22Rv1 (cell line): ENCODE results near the gene GPC6.

Source experiments
- H3K27ac ChIP-seq: fragments of 450-650 bp; 2 replicates; pipeline ENCODE4 v1.5.1; 2017
- ZFX ChIP-seq: fragments of 450-650 bp; IDR thresholded peaks from 2 replicates; pipeline ENCODE4 v1.6.1; 2017; ENCODE audit warnings: antibody characterized with exemption, borderline replicate concordance
- TF ChIP-seq, protein P1 (sequence below): fragments of 450-650 bp; IDR thresholded peaks from 2 replicates; pipeline ENCODE4 v1.5.1; 2017; ENCODE audit warnings: mild to moderate bottlenecking

The GPC6 gene

DNA sequence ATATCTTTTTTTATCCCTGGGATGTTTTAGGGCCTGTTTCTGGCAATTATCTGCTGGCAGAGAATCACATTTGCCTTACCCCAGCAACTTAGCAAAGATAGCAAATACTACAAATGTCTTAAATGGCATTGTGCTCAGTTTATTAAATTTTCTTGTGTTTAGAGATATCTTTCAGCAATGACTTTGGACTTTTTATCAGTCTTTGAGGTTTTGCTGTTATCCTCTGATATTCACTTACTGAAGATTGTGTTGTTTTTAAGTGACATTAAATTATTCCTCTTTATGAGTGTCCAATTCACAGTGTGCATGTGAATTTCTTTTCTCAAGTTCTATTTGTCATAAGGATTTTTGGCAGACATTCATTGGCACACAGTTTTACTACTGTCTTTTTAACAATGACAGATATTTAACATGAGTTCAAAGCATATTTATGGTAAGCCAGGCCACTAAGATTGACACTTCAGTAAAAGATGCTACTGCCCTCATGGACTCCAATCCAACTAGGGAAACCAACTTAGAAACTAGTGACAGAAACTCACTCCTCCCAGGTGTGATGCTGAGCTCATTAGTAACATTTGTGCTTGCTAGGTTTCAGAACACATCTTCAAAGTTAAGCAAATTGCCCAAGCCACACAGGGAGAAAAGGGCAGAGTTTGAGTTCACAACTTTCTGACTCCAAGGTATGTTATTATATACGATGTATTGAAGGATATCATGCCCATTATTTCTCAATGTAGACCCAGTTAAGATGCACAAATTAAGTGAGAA lies 481.9 kb downstream of the GPC6 start:
- no peak overlapping the region for H3K27ac ChIP-seq
- TF ChIP-seq, protein P1, sequence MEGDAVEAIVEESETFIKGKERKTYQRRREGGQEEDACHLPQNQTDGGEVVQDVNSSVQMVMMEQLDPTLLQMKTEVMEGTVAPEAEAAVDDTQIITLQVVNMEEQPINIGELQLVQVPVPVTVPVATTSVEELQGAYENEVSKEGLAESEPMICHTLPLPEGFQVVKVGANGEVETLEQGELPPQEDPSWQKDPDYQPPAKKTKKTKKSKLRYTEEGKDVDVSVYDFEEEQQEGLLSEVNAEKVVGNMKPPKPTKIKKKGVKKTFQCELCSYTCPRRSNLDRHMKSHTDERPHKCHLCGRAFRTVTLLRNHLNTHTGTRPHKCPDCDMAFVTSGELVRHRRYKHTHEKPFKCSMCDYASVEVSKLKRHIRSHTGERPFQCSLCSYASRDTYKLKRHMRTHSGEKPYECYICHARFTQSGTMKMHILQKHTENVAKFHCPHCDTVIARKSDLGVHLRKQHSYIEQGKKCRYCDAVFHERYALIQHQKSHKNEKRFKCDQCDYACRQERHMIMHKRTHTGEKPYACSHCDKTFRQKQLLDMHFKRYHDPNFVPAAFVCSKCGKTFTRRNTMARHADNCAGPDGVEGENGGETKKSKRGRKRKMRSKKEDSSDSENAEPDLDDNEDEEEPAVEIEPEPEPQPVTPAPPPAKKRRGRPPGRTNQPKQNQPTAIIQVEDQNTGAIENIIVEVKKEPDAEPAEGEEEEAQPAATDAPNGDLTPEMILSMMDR, result no peak
- no peak for TF ChIP-seq ZFX

DNA sequence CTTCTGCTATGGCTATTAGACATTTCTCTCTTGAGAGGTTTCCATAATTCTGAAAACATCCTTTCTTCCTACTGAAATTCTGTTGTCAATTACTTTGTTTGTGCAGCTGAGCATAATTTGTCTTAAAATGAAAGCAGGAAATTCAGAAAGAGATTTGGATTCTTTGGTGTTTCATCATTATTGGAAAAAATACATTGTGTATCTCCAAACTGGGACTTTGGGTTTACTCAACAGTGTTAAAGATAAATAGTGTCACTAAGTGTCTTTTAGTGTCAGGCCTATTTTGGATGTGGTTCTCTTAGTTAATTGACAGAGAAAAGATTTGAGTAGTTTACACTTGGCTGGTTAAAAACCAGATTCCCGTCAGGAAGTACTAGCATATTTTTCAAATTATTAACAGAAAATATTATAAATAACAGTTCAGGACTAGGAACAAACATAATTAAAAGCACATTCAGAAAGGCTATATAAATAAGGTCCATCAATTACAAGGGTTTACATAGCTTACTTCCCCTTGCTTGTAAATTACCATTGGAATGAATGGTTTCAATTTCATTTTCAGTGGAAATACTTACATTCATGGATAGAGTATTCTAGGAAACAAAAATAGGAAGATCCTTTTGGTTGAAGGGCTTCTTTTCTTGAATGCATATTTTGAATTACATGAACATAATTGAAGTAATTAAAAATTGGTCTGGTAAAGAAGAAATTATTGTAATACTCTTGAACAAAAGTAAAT lies 483.1 kb downstream of the GPC6 start:
- TF ChIP-seq ZFX, result no peak
- TF ChIP-seq, protein P1, result no peak
- H3K27ac ChIP-seq, result no peak overlapping the region

DNA sequence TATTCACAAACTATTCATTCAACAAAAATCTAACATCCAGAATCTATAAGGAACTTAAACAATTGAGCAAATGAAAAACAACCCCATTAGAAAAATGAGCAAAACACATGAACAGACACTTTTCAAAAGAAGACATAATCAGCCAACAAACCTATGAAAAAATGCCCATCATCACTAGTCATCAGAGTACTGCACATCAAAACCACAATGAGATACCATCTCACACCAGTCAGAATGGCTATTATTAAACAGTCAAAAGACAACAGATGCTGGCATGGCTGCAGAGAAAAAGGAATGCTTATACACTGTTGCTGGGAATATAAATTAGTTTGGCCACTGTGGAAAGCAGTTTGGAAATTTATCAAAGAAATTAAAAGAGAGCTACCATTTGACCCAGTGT lies 487.6 kb downstream of the GPC6 start:
- TF ChIP-seq, protein P1, result no peak
- TF ChIP-seq ZFX, result no peak
- no peak overlapping the region for H3K27ac ChIP-seq

DNA sequence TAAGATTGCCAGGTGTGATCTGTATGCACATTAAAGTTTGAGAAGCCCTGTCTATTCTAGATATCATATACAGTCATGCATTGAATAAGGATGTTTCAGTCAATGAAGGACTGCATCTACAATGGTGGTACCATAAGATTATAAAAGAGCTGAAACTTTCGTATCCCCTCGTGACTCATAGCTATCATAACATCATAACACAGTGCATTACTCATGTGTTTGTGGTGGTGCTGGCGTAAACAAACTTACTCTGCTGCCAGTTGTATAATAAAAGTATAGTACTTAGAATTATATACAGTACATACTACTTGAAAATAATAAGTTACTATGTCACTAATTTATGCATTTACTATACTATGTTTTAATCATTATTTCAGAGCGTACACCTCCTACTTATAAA lies 489.3 kb downstream of the GPC6 start:
- TF ChIP-seq, protein P1, result no peak
- no peak for TF ChIP-seq ZFX
- H3K27ac ChIP-seq, result no peak overlapping the region

DNA sequence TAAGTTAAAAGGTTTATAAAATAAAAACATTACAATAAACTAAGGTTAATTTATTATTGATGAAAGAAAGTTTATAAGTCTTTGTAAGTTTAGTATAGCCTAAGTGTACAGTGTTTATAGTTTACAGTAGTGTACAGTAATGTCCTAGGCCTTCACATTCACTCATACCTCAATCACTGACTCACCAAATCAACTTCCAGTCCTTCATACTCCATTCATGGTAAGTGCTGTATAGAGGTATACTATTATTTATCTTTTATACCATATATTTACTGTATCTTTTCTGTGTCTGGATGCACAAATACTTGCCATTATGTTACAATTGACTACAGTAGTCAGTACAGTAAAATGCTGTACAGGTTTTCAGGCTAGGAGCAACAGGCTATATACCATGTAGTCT lies 490.0 kb downstream of the GPC6 start:
- TF ChIP-seq, protein P1, result no peak
- no peak for TF ChIP-seq ZFX
- H3K27ac ChIP-seq, result no peak overlapping the region

DNA sequence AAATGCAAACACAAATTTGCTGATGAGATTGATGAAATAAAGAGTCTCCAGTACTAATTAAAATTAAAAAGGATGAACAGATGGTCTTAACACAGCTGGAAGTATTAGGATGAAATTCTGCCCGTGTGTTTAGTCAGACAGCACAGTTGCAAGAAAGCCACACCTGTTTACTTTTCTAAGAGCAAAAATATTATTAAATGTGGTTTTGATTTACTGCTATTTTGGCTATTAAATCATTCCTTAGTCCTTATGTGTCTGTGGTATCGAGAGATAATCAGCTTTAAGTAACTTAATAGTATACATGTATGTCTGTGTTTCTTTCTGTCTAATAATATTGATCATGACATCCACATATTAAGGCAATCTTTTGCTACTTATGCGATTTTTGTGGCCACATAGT lies 494.9 kb downstream of the GPC6 start:
- TF ChIP-seq, protein P1, result no peak
- TF ChIP-seq ZFX, result no peak
- H3K27ac ChIP-seq, result no peak overlapping the region

DNA sequence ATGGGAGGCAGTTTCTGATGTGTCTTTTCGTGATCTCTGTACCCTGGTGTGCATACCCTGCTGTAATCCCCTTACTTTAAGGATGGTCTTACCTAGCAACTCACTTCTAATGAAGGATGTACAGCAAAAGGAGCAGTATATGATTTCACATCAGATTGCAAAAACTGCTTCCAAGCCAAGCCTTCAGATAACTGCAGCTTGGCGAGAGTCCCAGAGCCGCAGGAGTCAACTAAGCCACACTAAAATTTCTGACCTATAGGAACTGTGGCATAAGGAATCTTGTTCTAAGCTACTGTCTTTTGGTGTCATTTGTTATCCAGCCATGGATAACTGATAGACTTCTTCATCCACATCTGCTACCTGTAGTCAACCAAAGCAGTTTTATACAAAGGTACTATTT lies 496.7 kb downstream of the GPC6 start:
- no peak for TF ChIP-seq ZFX
- TF ChIP-seq, protein P1, result no peak
- H3K27ac ChIP-seq, result no peak overlapping the region
